Measurements from ENCODE around the gene WDR72.

WDR72 gene

GRCh38 chr15:53713218-53713617 lies 46.2 kb downstream of the WDR72 start:
- peaks cover 5% of the 10 kb centered on the region for H3K27me3 ChIP-seq (ENCODE audit: insufficient read depth, poor library complexity, severe bottlenecking)
- no peak overlapping the region for H3K4me3 ChIP-seq (replicated peaks; ENCODE audit: insufficient read depth, low read length)
- no peak overlapping the region for H3K27ac ChIP-seq (replicated peaks)
- no peak for DNase-seq (ENCODE audit: low read depth in 1 of 2, low spot score in 1 of 2)
- TF ChIP-seq SPI1 (IDR thresholded peaks at IDR 0.05; ENCODE audit: borderline replicate concordance, low read depth) (no peak), GABPA (IDR thresholded peaks at IDR 0.05; ENCODE audit: low read depth) (no peak), REST (IDR thresholded peaks at IDR 0.05; ENCODE audit: insufficient replicate concordance, low read depth) (no peak), POLR2AphosphoS5 (IDR thresholded peaks at IDR 0.05; ENCODE audit: low read depth) (no peak), CTCF (IDR thresholded peaks at IDR 0.05; ENCODE audit: insufficient read depth, low read length) (no peak)

- TF ChIP-seq SPI1 (IDR thresholded peaks at IDR 0.05; ENCODE audit: borderline replicate concordance, low read depth) (no peak), CTCF (IDR thresholded peaks at IDR 0.05; ENCODE audit: insufficient read depth, low read length) (no peak), GABPA (IDR thresholded peaks at IDR 0.05; ENCODE audit: low read depth) (no peak), POLR2AphosphoS5 (IDR thresholded peaks at IDR 0.05; ENCODE audit: low read depth) (no peak), REST (IDR thresholded peaks at IDR 0.05; ENCODE audit: insufficient replicate concordance, low read depth) (no peak)
- Histone ChIP-seq H3K4me3 (replicated peaks; ENCODE audit: insufficient read depth, low read length) (no peak overlapping the region), H3K27me3 (ENCODE audit: insufficient read depth, poor library complexity, severe bottlenecking) (peaks cover 5% of the 10 kb centered on the region), H3K27ac (replicated peaks) (no peak overlapping the region)
- no peak for DNase-seq (ENCODE audit: low read depth in 1 of 2, low spot score in 1 of 2)
These were observed 48.6 kb downstream of the WDR72 start for GRCh38 chr15:53710906-53711305.

GRCh38 chr15:53709821-53710220 lies 49.6 kb downstream of the WDR72 start:
- no peak for DNase-seq (ENCODE audit: low read depth in 1 of 2, low spot score in 1 of 2)
- Histone ChIP-seq H3K27me3 (ENCODE audit: insufficient read depth, poor library complexity, severe bottlenecking) (peaks cover 5% of the 10 kb centered on the region), H3K27ac (replicated peaks) (no peak overlapping the region), H3K4me3 (replicated peaks; ENCODE audit: insufficient read depth, low read length) (no peak overlapping the region)
- no peak for TF ChIP-seq GABPA (IDR thresholded peaks at IDR 0.05; ENCODE audit: low read depth)
- no peak for TF ChIP-seq CTCF (IDR thresholded peaks at IDR 0.05; ENCODE audit: insufficient read depth, low read length)
- no peak for TF ChIP-seq SPI1 (IDR thresholded peaks at IDR 0.05; ENCODE audit: borderline replicate concordance, low read depth)
- TF ChIP-seq POLR2AphosphoS5 (IDR thresholded peaks at IDR 0.05; ENCODE audit: low read depth), result no peak
- no peak for TF ChIP-seq REST (IDR thresholded peaks at IDR 0.05; ENCODE audit: insufficient replicate concordance, low read depth)
